GM19452 (cell line): ENCODE results near the gene TMEM60.
"Not testable (repeated sequence)": the region's sequence is repeated elsewhere in the genome, so short reads cannot be mapped to it uniquely, and the experiment has no call there.

Experiments used
- ATAC-seq: cut with Tn5 transposase; IDR thresholded peaks from one replicate; pipeline ENCODE4 v1.9.1; 2021; ENCODE audit not compliant: unreplicated experiment

The TMEM60 gene

GRCh38 chr7:77812290-77812685, 14.1 kb upstream of the TMEM60 start:
- ATAC-seq: no peak

GRCh38 chr7:77811516-77812289, 13.5 kb upstream of the TMEM60 start:
- no peak for ATAC-seq

- ATAC-seq: no peak
Observed at GRCh38 chr7:77808517-77808916, 10.3 kb upstream of the TMEM60 start.

- no peak for ATAC-seq
Observed at GRCh38 chr7:77806425-77806824, 8.2 kb upstream of the TMEM60 start.

GRCh38 chr7:77802557-77803405, 4.5 kb upstream of the TMEM60 start:
- ATAC-seq: no peak

GRCh38 chr7:77800730-77801129, 2.5 kb upstream of the TMEM60 start:
- ATAC-seq: no peak

GRCh38 chr7:77800158-77800557, 1.9 kb upstream of the TMEM60 start:
- no peak for ATAC-seq

GRCh38 chr7:77799078-77799964, 1.1 kb upstream of the TMEM60 start:
- no peak for ATAC-seq

GRCh38 chr7:77797734-77798393, 370 bp downstream of the TMEM60 start:
- peak; percentile 30 for ATAC-seq

GRCh38 chr7:77796960-77797359, 1.3 kb downstream of the TMEM60 start:
- ATAC-seq: no peak

GRCh38 chr7:77796109-77796508, 2.1 kb downstream of the TMEM60 start:
- ATAC-seq: no peak

- ATAC-seq: no peak
Observed at GRCh38 chr7:77794000-77794399, 4.2 kb downstream of the TMEM60 start.

- ATAC-seq: no peak
Observed at GRCh38 chr7:77791956-77792355, 6.3 kb downstream of the TMEM60 start.

GRCh38 chr7:77791336-77791735, 6.9 kb downstream of the TMEM60 start:
- no peak for ATAC-seq

GRCh38 chr7:77788327-77788902, 9.8 kb downstream of the TMEM60 start:
- ATAC-seq: no peak

GRCh38 chr7:77786741-77787140, 11.5 kb downstream of the TMEM60 start:
- no peak for ATAC-seq

- no peak for ATAC-seq
Observed at GRCh38 chr7:77786018-77786417, 12.2 kb downstream of the TMEM60 start.

GRCh38 chr7:77784426-77784825, 13.8 kb downstream of the TMEM60 start:
- ATAC-seq: not testable (repeated sequence)

- no peak for ATAC-seq
Observed at GRCh38 chr7:77783545-77783944, 14.7 kb downstream of the TMEM60 start.

GRCh38 chr7:77783111-77783510, 15.1 kb downstream of the TMEM60 start:
- no peak for ATAC-seq
